SU-DHL-6 (cell line): ENCODE data around the gene AP1S1.
A peak's percentile ranks its signal among the peaks of the same experiment; 100 is the strongest.

Experiments
- H2AFZ ChIP-seq: fragments of 200-600 bp; sonication (generic); 2 replicates; pipeline ENCODE4 v1.6.1; 2014; ENCODE audit warnings: low read depth, mild to moderate bottlenecking, moderate library complexity, mixed read lengths, antibody characterized with exemption, low read length; ENCODE audit not compliant: severe bottlenecking
- H3F3A ChIP-seq: fragments of 200-600 bp; shearing (Covaris generic); 2 replicates; pipeline ENCODE4 v1.6.0; 2016; ENCODE audit warnings: antibody characterized with exemption, mild to moderate bottlenecking; ENCODE audit not compliant: insufficient read depth
- H3K27ac ChIP-seq: fragments of 200-600 bp; sonication (generic); 2 replicates; pipeline ENCODE4 v1.5.1; 2016; ENCODE audit warnings: low read depth, mild to moderate bottlenecking, low read length, moderate library complexity, mixed read lengths
- H3K27me3 ChIP-seq: fragments of 200-600 bp; sonication (generic), shearing (Covaris generic); 2 replicates; pipeline ENCODE4 v1.6.0; 2014; ENCODE audit warnings: mild to moderate bottlenecking, low read length
- H3K36me3 ChIP-seq: fragments of 200-600 bp; sonication (generic); 2 replicates; pipeline ENCODE4 v1.6.1; 2014; ENCODE audit warnings: mild to moderate bottlenecking, low read length, mixed read lengths
- H3K4me2 ChIP-seq: fragments of 300-600, 200-600 bp; shearing (Covaris generic), sonication (generic); 2 replicates; pipeline ENCODE4 v1.6.0; 2014; ENCODE audit warnings: low read length, low read depth, mild to moderate bottlenecking; ENCODE audit not compliant: poor library complexity, severe bottlenecking
- H3K4me3 ChIP-seq: fragments of 200-600 bp; sonication (generic); 2 replicates; pipeline ENCODE4 v1.5.1; 2014; ENCODE audit warnings: antibody characterized with exemption, low read length, mild to moderate bottlenecking, mixed read lengths; ENCODE audit not compliant: insufficient read depth, poor library complexity, severe bottlenecking
- H3K79me2 ChIP-seq: fragments of 200-600 bp; sonication (generic); 2 replicates; pipeline ENCODE4 v1.6.1; 2014; ENCODE audit warnings: mild to moderate bottlenecking, low read length, moderate library complexity; ENCODE audit not compliant: insufficient read depth
- H3K9ac ChIP-seq: fragments of 200-600 bp; sonication (generic); 2 replicates; pipeline ENCODE4 v1.7.0; 2014; ENCODE audit warnings: mild to moderate bottlenecking, low read length
- H3K9me2 ChIP-seq: fragments of 200-600 bp; sonication (generic); replicated peaks from 2 replicates; pipeline ENCODE4 v1.6.1; 2014; ENCODE audit warnings: low read length; ENCODE audit not compliant: insufficient read depth
- H3K9me3 ChIP-seq: fragments of 200-600 bp; sonication (generic); 2 replicates; pipeline ENCODE4 v1.6.1; 2014; ENCODE audit warnings: low read length, mixed read lengths; ENCODE audit not compliant: insufficient read depth
- H4K20me1 ChIP-seq: fragments of 200-600 bp; sonication (generic); 2 replicates; pipeline ENCODE4 v1.6.1; 2014; ENCODE audit warnings: low read depth, mild to moderate bottlenecking, antibody characterized with exemption, low read length, moderate library complexity, mixed read lengths
- EZH2phosphoT487 ChIP-seq: fragments of 200-600 bp; sonication (generic), shearing (Covaris generic); conservative IDR thresholded peaks from 2 replicates; pipeline ENCODE4 v1.6.1; 2018; ENCODE audit warnings: mild to moderate bottlenecking, antibody characterized with exemption, low read length, moderate library complexity, mixed read lengths
- TF ChIP-seq, protein P1 (sequence below): fragments of 200-600 bp; sonication (generic); IDR thresholded peaks from one replicate; pipeline ENCODE4 v1.5.1; 2017; ENCODE audit warnings: antibody characterized with exemption, mild to moderate bottlenecking, low read length, moderate library complexity; ENCODE audit not compliant: insufficient read depth, poor library complexity, severe bottlenecking

The AP1S1 gene

DNA sequence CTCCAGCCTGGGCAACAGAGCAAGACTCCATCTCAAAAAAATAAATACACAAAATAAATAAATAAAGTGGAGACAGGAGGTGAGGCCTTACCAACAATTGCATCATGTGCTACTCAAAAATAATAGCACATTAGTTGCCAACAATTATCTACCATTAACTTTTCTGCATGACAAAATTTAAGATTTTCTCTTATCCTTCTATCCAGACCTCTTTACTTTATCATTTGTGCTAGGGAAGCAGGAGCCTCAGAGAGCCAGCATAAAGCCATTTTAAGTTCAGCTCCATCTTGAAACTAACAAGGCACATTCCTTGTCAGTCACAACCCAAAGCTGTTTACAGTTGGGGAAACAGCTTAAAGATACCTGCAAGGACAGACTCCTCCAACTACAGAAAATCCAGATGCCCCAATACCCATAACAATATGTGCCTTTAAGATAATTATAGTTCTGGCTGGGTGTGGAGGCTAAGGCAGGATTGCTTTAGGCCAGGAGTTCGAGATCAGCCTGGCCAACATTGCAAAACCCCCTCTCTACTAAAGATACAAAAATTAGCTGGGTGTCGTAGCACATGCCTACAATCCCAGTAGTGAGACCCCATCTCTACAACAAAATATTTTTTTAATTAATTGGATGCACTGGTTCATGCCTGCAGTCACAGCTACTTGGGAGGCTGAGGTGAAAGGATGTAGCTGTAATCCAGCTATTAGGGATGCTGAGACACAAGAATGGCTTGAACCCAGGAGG, 2.2 kb upstream of the AP1S1 start:
- Histone ChIP-seq H3K9me2 (no peaks in the 10 kb centered on the region), H3K4me3 (no peak overlapping the region), H4K20me1 (no peaks in the 10 kb centered on the region), H3F3A (0 out of 2 replicates have a peak, but pooled peaks cover 3% of the 10 kb centered on the region), H3K27me3 (no peaks in the 10 kb centered on the region), H3K36me3 (no peaks in the 10 kb centered on the region), H3K9ac (no peak overlapping the region), H3K27ac (no peak overlapping the region), H3K4me2 (no peak overlapping the region), H3K79me2 (no peaks in the 10 kb centered on the region), H2AFZ (no peak overlapping the region), H3K9me3 (no peaks in the 10 kb centered on the region)
- TF ChIP-seq, protein P1, sequence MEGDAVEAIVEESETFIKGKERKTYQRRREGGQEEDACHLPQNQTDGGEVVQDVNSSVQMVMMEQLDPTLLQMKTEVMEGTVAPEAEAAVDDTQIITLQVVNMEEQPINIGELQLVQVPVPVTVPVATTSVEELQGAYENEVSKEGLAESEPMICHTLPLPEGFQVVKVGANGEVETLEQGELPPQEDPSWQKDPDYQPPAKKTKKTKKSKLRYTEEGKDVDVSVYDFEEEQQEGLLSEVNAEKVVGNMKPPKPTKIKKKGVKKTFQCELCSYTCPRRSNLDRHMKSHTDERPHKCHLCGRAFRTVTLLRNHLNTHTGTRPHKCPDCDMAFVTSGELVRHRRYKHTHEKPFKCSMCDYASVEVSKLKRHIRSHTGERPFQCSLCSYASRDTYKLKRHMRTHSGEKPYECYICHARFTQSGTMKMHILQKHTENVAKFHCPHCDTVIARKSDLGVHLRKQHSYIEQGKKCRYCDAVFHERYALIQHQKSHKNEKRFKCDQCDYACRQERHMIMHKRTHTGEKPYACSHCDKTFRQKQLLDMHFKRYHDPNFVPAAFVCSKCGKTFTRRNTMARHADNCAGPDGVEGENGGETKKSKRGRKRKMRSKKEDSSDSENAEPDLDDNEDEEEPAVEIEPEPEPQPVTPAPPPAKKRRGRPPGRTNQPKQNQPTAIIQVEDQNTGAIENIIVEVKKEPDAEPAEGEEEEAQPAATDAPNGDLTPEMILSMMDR: no peak
- no peak for TF ChIP-seq EZH2phosphoT487

DNA sequence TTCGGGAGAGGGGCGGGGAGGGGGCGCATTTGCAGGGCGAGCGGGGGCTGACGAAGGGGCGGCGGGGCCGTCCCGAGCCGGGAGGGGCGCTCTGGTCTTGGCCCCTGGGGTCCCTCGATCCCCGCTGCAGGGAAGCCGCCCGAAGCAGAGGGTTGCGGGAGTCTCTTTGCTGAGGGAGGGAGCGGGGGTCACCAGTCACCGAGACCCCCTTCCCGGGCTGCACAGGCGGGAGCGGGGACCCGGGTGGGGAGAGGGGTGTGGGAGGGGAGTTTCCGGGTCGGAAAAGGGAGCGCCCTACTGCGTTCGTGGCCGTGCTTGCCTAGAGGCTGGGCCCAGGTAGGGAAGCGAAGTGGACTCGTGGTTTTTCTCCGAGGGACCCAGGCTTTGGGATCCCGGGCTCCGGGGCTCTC, 422 bp downstream of the AP1S1 start:
- Histone ChIP-seq H3K4me2 (peak overlapping the region; percentile 72), H3K27me3 (no peaks in the 10 kb centered on the region), H3K79me2 (no peaks in the 10 kb centered on the region), H3F3A (0 out of 2 replicates have a peak, but pooled peaks cover 9% of the 10 kb centered on the region), H3K27ac (peak overlapping the region; percentile 14; the same call in 1 of the 2 replicates), H3K9ac (peak overlapping the region; percentile 89), H3K36me3 (no peaks in the 10 kb centered on the region), H4K20me1 (no peaks in the 10 kb centered on the region), H2AFZ (peak overlapping the region; percentile 72), H3K9me2 (no peaks in the 10 kb centered on the region), H3K9me3 (no peaks in the 10 kb centered on the region), H3K4me3 (peak overlapping the region; percentile 86)
- TF ChIP-seq EZH2phosphoT487: no peak
- TF ChIP-seq, protein P1: no peak

DNA sequence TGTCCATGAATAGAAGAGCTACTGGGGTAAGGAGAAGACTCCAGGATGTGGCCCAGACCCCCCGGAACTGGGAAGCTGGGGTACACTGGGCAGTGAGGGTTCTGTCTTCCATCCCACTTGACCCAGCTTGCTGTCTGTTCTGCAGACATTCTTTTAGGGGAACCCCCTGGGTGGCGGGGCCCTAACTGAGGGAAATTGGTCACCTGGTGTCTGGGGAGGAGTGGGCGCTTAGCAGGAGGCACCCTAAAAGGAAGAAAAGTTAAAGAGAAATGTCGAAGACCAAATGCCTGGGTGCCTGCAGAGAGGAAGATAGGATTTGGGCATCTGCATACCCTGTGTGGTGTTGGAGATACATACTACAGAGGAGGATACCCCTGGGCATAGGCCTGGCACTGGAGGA, 1.0 kb downstream of the AP1S1 start:
- H3K4me3 ChIP-seq: peak overlapping the region; percentile 86
- no peaks in the 10 kb centered on the region for H3K36me3 ChIP-seq
- H2AFZ ChIP-seq: peak overlapping the region; percentile 72
- H3F3A ChIP-seq: 0 out of 2 replicates have a peak, but pooled peaks cover 9% of the 10 kb centered on the region
- H3K79me2 ChIP-seq: no peaks in the 10 kb centered on the region
- H3K27ac ChIP-seq: peak overlapping the region; percentile 14; the same call in 1 of the 2 replicates
- peak overlapping the region; percentile 89 for H3K9ac ChIP-seq
- H3K9me2 ChIP-seq: no peaks in the 10 kb centered on the region
- H3K4me2 ChIP-seq: peak overlapping the region; percentile 72
- TF ChIP-seq EZH2phosphoT487: no peak
- TF ChIP-seq, protein P1: no peak
- H3K27me3 ChIP-seq: no peaks in the 10 kb centered on the region
- no peaks in the 10 kb centered on the region for H3K9me3 ChIP-seq
- no peaks in the 10 kb centered on the region for H4K20me1 ChIP-seq
